HG02678 (cell line): Measurements from ENCODE around the gene ANXA3.

Experiments
- ATAC-seq: cut with Tn5 transposase; IDR thresholded peaks from one replicate; pipeline ENCODE4 v1.9.1; 2021; ENCODE audit warnings: mild to moderate bottlenecking, moderate library complexity; ENCODE audit not compliant: unreplicated experiment

ANXA3 gene

DNA sequence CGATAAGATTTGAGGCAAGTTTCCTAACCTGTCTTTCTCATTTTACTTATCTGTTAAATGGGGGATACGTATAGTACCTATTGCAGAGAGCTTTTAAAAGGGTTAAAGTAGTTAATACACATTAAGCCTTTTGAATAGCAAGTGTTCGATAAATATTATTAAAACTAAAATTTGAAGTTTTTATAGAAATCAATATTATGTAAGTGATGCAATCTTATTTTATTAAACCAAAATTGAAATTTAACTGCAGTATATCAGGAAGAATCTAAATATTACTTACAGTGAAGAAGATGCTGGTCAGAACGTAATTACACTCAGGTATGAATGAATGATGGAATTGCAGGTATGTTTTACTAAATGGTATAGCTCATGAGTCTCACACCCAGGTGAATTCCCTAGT is 58.0 kb downstream of the ANXA3 start:
- ATAC-seq, result no peak

DNA sequence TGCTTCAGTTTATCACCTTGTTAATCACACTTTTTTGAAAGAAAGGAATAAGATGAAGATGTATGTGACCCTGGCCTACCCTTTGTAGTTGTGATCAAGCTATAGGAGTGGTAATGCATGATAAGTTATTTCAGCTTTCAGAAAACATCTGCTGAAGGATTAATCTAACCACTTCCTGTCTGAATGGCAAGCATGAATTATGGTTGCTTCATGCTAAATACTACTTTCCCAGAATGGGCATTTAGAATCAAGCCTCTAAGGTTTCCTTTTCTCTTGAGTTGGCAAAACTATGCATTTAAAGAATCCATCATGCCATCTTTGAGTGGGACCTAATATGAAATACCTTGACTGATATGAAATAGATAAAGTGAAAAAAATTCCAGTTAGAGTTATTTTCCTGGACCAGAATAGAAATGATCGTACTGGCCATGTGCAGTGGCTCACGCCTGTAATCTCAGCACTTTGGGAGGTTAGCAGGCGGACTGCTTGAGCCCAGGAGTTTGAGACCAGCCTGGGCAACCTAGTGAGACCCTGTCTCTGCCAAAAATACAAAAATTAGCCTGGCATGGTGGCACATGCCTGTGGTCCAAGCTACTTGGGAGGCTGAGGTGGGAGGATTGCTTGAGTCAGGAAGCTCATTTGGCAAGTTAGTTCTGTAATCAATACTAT is 59.1 kb downstream of the ANXA3 start:
- ATAC-seq, result no peak

- no peak for ATAC-seq
These were observed 59.6 kb downstream of the ANXA3 start for GRCh38 chr4:78611215-78611558.

DNA sequence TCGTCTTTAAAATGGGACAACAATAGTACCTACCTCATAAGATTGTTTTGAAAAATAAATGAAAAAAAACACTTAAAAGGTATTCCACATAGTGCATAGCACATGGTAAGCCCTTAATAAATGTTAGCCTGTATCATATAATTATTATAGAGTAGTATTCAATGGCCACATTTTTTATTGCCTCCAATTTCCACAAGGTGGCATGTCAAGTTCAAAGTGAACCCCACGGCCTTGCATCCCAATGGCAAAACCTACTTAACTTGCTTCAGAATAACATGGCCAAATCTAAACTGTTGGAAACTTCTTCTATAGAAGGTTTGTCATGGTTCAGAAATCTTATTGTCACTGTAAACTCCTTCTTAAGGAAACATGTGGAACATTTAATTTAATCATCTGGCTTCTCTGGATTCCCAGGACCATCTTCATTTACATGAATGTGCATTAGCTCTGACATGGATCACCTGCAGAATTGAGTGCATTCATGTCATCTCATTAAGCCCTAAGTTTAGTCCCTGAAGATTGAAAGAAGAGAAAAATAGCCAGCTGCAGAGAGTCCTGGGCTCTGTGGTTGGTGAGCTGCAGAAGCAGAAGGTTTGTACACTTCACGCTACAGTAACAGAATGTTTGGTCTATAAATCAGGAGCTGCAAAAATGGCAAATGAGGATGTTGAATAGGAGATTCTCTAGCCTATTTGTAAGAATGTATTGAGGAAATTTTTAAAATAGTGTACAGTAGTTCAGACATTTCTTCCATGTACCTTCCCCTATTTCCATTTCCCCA is 61.0 kb downstream of the ANXA3 start:
- no peak for ATAC-seq

- ATAC-seq, result peak; percentile 90
These were observed 62.2 kb downstream of the ANXA3 start for GRCh38 chr4:78613522-78614321.

GRCh38 chr4:78616046-78616498 is 64.5 kb downstream of the ANXA3 start:
- no peak for ATAC-seq

GRCh38 chr4:78618436-78618835 is 66.9 kb downstream of the ANXA3 start:
- no peak for ATAC-seq

GRCh38 chr4:78621395-78621794 is 69.8 kb downstream of the ANXA3 start:
- ATAC-seq, result no peak

- ATAC-seq, result no peak
These were observed 70.8 kb downstream of the ANXA3 start for GRCh38 chr4:78622253-78622979.

GRCh38 chr4:78624048-78624447 is 72.5 kb downstream of the ANXA3 start:
- ATAC-seq, result no peak

DNA sequence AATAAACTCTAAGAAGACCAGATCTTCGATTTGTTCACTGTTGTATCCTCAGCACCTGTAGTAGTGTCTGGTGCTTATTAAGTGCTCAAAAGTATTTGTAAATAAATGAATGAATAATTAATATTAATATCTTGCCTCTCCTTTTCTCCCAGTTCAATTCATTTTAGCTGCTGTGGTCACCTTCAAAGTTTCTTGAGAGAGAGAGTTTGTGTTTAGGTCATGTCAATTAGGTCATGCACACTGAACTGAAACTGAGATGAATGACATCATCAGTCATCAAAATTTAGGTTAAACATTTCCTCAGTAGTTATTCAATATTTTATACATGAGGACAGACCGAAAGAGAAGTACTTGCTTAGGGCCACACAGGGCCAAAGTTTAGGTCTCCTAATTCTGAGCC is 73.5 kb downstream of the ANXA3 start:
- peak; percentile 50 for ATAC-seq

GRCh38 chr4:78627046-78627965 is 75.7 kb downstream of the ANXA3 start:
- ATAC-seq, result no peak

DNA sequence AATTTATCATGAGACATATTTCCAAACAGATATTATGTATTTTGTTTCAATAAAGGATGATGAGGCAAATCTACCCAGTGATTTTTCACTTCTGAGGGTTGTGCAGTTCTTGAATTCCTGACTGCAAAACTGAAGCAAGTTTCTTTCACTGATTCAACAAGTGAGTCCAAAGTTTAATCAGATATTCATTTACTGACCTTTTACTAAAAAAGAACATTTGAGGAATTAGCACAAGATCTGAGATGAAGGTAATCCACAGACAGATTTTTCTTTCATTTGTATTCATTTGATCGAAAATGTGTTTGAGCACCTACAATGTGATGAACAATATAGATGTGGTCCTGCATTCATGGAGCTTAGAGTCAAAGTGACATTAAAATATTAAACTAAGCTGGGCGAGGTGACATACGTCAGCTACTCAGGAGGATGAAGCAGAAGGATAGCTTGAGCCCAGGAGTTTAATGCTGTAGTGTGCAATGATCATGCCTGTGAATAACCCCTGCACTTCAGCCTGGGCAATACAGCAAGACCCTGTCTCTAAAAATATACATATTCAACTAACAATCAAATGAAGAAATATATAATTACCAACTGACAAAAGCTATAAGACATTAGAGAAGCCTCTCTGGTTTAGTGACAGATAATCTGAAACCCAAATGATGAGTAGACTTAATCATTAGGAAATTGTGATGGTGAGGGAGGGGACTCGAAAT is 76.6 kb downstream of the ANXA3 start:
- no peak for ATAC-seq

GRCh38 chr4:78629991-78630541 is 78.5 kb downstream of the ANXA3 start:
- no peak for ATAC-seq

- no peak for ATAC-seq
These were observed 79.0 kb downstream of the ANXA3 start for GRCh38 chr4:78630615-78631014.

GRCh38 chr4:78634011-78634664 is 82.6 kb downstream of the ANXA3 start:
- no peak for ATAC-seq

GRCh38 chr4:78638337-78639172 is 87.0 kb downstream of the ANXA3 start:
- ATAC-seq, result peak; percentile 81

- ATAC-seq, result no peak
These were observed 89.1 kb downstream of the ANXA3 start for GRCh38 chr4:78640714-78641113.
